Frontal cortex (tissue), 1 donor: ENCODE measurements around the gene TMEM186. TPM values are rescaled to one million over a fixed set of nuclear protein-coding genes. Genes with fewer than 3 reads are reported as not detected.

ENCODE experiments used
- total RNA-seq: library from RNA; depleted of rRNA; stranded (reverse); fragments of >200 nt; gene quantifications from one replicate; pipeline ENCODE4 v1.2.3, GENCODE V29; 2014

TMEM186 gene
- total RNA-seq, 1 donor from 2014 or later, result 5.7 TPM

Other genes starting within 250 kb of the TMEM186 start
- gene TMEM114, start 207.1 kb downstream of the TMEM186 start, total RNA-seq, result not detected
- gene METTL22, start 175.9 kb downstream of the TMEM186 start, total RNA-seq, result 7.7 TPM
- gene ABAT, start 123.0 kb downstream of the TMEM186 start, total RNA-seq, result 110 TPM
- 6.5 TPM for gene PMM2, start 200 bp upstream of the TMEM186 start, total RNA-seq
- gene CARHSP1, start 71.4 kb upstream of the TMEM186 start, total RNA-seq, result 141 TPM
- gene LITAFD, start 84.7 kb upstream of the TMEM186 start, total RNA-seq, result not detected
- gene USP7, start 166.3 kb upstream of the TMEM186 start, total RNA-seq, result 79.5 TPM